AG10803 (cell line): ENCODE measurements around the gene RYR2.

ENCODE experiments used
- DNase-seq: peaks from one replicate; pipeline ENCODE4 v3.0.0; 2010; ENCODE audit warnings: low read depth
- H3K4me3 ChIP-seq: 2 replicates; pipeline ENCODE4 v1.5.1; 2011; ENCODE audit warnings: mild to moderate bottlenecking, low read length, control low read depth
- TF ChIP-seq, protein P1 (sequence below): conservative IDR thresholded peaks from 2 replicates; pipeline ENCODE4 v1.5.1; 2011; ENCODE audit warnings: mild to moderate bottlenecking, low read length, control low read depth, inconsistent platforms

RYR2 gene

GRCh38 chr1:237875291-237875690 lies 833.3 kb downstream of the RYR2 start:
- H3K4me3 ChIP-seq = no peak overlapping the region
- TF ChIP-seq, protein P1, sequence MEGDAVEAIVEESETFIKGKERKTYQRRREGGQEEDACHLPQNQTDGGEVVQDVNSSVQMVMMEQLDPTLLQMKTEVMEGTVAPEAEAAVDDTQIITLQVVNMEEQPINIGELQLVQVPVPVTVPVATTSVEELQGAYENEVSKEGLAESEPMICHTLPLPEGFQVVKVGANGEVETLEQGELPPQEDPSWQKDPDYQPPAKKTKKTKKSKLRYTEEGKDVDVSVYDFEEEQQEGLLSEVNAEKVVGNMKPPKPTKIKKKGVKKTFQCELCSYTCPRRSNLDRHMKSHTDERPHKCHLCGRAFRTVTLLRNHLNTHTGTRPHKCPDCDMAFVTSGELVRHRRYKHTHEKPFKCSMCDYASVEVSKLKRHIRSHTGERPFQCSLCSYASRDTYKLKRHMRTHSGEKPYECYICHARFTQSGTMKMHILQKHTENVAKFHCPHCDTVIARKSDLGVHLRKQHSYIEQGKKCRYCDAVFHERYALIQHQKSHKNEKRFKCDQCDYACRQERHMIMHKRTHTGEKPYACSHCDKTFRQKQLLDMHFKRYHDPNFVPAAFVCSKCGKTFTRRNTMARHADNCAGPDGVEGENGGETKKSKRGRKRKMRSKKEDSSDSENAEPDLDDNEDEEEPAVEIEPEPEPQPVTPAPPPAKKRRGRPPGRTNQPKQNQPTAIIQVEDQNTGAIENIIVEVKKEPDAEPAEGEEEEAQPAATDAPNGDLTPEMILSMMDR = no peak
- DNase-seq = no peak

DNA sequence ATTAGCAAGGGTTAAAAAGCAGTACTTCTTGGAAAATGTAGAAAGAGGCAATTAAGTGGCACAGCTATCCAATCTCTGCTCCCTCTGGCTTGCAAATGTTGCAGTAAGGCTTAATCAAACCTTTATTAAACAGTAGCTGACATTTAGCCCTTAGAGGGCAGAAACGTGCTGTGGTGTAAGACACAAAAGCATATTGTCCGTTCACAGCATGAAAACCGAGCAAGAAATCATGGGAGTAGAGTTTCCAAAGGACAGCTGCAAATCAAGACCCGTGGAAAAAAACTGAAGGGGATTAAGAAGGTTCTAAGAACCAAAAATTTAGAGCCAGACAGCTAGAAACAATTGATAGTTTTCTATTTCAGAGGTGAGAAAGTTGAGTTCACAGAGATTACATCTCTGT lies 835.6 kb downstream of the RYR2 start:
- TF ChIP-seq, protein P1 = no peak
- no peak overlapping the region for H3K4me3 ChIP-seq
- DNase-seq = no peak

- DNase-seq = no peak
- H3K4me3 ChIP-seq = no peak overlapping the region
- TF ChIP-seq, protein P1 = no peak
These were observed 836.4 kb downstream of the RYR2 start for GRCh38 chr1:237878406-237878805.

- no peak overlapping the region for H3K4me3 ChIP-seq
- TF ChIP-seq, protein P1 = no peak
- no peak for DNase-seq
These were observed 837.2 kb downstream of the RYR2 start for GRCh38 chr1:237879195-237879594.
